Activated naive CD8-positive, alpha-beta T cell treated with anti-CD3 and anti-CD28 coated beads, Interleukin-2, amount 50 U/mL, for 24 hours (primary cell): ENCODE data around the gene NAALADL2.
"Not testable (repeated sequence)": the region's sequence is repeated elsewhere in the genome, so short reads cannot be mapped to it uniquely, and the experiment has no call there.

Experiments used
- ATAC-seq: fragments of 150-1000 bp; cut with Tn5 transposase; one replicate; pipeline ENCODE4 v1.10.0; 2021
- DNase-seq: peaks from one replicate; pipeline ENCODE4 v3.0.0; 2021
- H3K27ac Mint-ChIP-seq: one replicate; pipeline ENCODE4 v1.8.0; 2021; ENCODE audit warnings: mild to moderate bottlenecking, mixed read lengths
- H3K27me3 Mint-ChIP-seq: one replicate; pipeline ENCODE4 v1.8.0; 2021; ENCODE audit warnings: mixed read lengths
- H3K36me3 Mint-ChIP-seq: one replicate; pipeline ENCODE4 v1.8.0; 2021; ENCODE audit warnings: low read depth, mixed read lengths
- H3K4me1 Mint-ChIP-seq: one replicate; pipeline ENCODE4 v1.8.0; 2021; ENCODE audit warnings: mixed read lengths
- H3K4me3 Mint-ChIP-seq: one replicate; pipeline ENCODE4 v1.8.0; 2021; ENCODE audit warnings: mild to moderate bottlenecking, moderate library complexity, mixed read lengths
- H3K9me3 Mint-ChIP-seq: one replicate; pipeline ENCODE4 v1.8.0; 2021; ENCODE audit warnings: mixed read lengths

The NAALADL2 gene

GRCh38 chr3:175445741-175446140 is 586.6 kb downstream of the NAALADL2 start:
- Mint-ChIP-seq H3K4me3 (no peak overlapping the region), H3K27me3 (no peaks in the 10 kb centered on the region), H3K27ac (no peak overlapping the region), H3K9me3 (peaks cover 8% of the 10 kb centered on the region), H3K36me3 (no peaks in the 10 kb centered on the region), H3K4me1 (no peaks in the 10 kb centered on the region)
- ATAC-seq (no peak), DNase-seq (no peak)

GRCh38 chr3:175447521-175447920 is 588.4 kb downstream of the NAALADL2 start:
- Mint-ChIP-seq H3K4me3 (no peak overlapping the region), H3K4me1 (no peaks in the 10 kb centered on the region), H3K27me3 (no peaks in the 10 kb centered on the region), H3K27ac (no peak overlapping the region), H3K9me3 (no peaks in the 10 kb centered on the region), H3K36me3 (no peaks in the 10 kb centered on the region)
- no peak for DNase-seq
- no peak for ATAC-seq

- DNase-seq (no peak), ATAC-seq (no peak)
- Mint-ChIP-seq H3K4me3 (no peak overlapping the region), H3K27me3 (no peaks in the 10 kb centered on the region), H3K9me3 (no peaks in the 10 kb centered on the region), H3K36me3 (no peaks in the 10 kb centered on the region), H3K27ac (no peak overlapping the region), H3K4me1 (no peaks in the 10 kb centered on the region)
These were observed 594.2 kb downstream of the NAALADL2 start for GRCh38 chr3:175453361-175453760.

GRCh38 chr3:175456466-175456865 is 597.3 kb downstream of the NAALADL2 start:
- Mint-ChIP-seq H3K27me3 (no peaks in the 10 kb centered on the region), H3K36me3 (no peaks in the 10 kb centered on the region), H3K4me1 (no peaks in the 10 kb centered on the region), H3K27ac (no peak overlapping the region), H3K9me3 (peaks cover 16% of the 10 kb centered on the region), H3K4me3 (no peak overlapping the region)
- DNase-seq (no peak), ATAC-seq (no peak)

GRCh38 chr3:175457301-175457700 is 598.2 kb downstream of the NAALADL2 start:
- Mint-ChIP-seq H3K27ac (no peak overlapping the region), H3K4me3 (no peak overlapping the region), H3K9me3 (peaks cover 19% of the 10 kb centered on the region), H3K27me3 (no peaks in the 10 kb centered on the region), H3K36me3 (no peaks in the 10 kb centered on the region), H3K4me1 (no peaks in the 10 kb centered on the region)
- DNase-seq (no peak), ATAC-seq (no peak)

GRCh38 chr3:175460849-175461399 is 601.8 kb downstream of the NAALADL2 start:
- H3K27me3 Mint-ChIP-seq, H3K27ac Mint-ChIP-seq, DNase-seq, H3K4me3 Mint-ChIP-seq, ATAC-seq, H3K4me1 Mint-ChIP-seq, H3K36me3 Mint-ChIP-seq: not testable (repeated sequence)
- peaks cover 19% of the 10 kb centered on the region for H3K9me3 Mint-ChIP-seq

GRCh38 chr3:175464362-175464761 is 605.2 kb downstream of the NAALADL2 start:
- DNase-seq (no peak), ATAC-seq (no peak)
- H3K9me3 Mint-ChIP-seq: peaks cover 10% of the 10 kb centered on the region
- no peak overlapping the region for H3K27ac Mint-ChIP-seq
- H3K4me3 Mint-ChIP-seq: no peak overlapping the region
- no peaks in the 10 kb centered on the region for H3K4me1 Mint-ChIP-seq
- no peaks in the 10 kb centered on the region for H3K36me3 Mint-ChIP-seq
- no peaks in the 10 kb centered on the region for H3K27me3 Mint-ChIP-seq

- H3K27ac Mint-ChIP-seq: no peak overlapping the region
- H3K4me3 Mint-ChIP-seq: no peak overlapping the region
- DNase-seq: no peak
- no peaks in the 10 kb centered on the region for H3K4me1 Mint-ChIP-seq
- H3K27me3 Mint-ChIP-seq: no peaks in the 10 kb centered on the region
- H3K36me3 Mint-ChIP-seq: no peaks in the 10 kb centered on the region
- peaks cover 3% of the 10 kb centered on the region for H3K9me3 Mint-ChIP-seq
- ATAC-seq: no peak
These were observed 610.0 kb downstream of the NAALADL2 start for GRCh38 chr3:175469124-175469523.

- no peak overlapping the region for H3K4me3 Mint-ChIP-seq
- ATAC-seq (no peak), DNase-seq (no peak)
- peaks cover 3% of the 10 kb centered on the region for H3K9me3 Mint-ChIP-seq
- no peaks in the 10 kb centered on the region for H3K4me1 Mint-ChIP-seq
- H3K36me3 Mint-ChIP-seq: no peaks in the 10 kb centered on the region
- H3K27ac Mint-ChIP-seq: no peak overlapping the region
- no peaks in the 10 kb centered on the region for H3K27me3 Mint-ChIP-seq
These were observed 616.6 kb downstream of the NAALADL2 start for GRCh38 chr3:175475765-175476164.

GRCh38 chr3:175476489-175476888 is 617.4 kb downstream of the NAALADL2 start:
- DNase-seq: no peak
- Mint-ChIP-seq H3K27ac (no peak overlapping the region), H3K4me3 (no peak overlapping the region), H3K36me3 (no peaks in the 10 kb centered on the region), H3K27me3 (no peaks in the 10 kb centered on the region), H3K4me1 (no peaks in the 10 kb centered on the region), H3K9me3 (peaks cover 3% of the 10 kb centered on the region)
- ATAC-seq: no peak

GRCh38 chr3:175477651-175478224 is 618.6 kb downstream of the NAALADL2 start:
- ATAC-seq (no peak), DNase-seq (no peak)
- H3K9me3 Mint-ChIP-seq: no peaks in the 10 kb centered on the region
- H3K27me3 Mint-ChIP-seq: no peaks in the 10 kb centered on the region
- no peaks in the 10 kb centered on the region for H3K36me3 Mint-ChIP-seq
- H3K4me3 Mint-ChIP-seq: no peak overlapping the region
- H3K27ac Mint-ChIP-seq: no peak overlapping the region
- no peaks in the 10 kb centered on the region for H3K4me1 Mint-ChIP-seq

- H3K27ac Mint-ChIP-seq: no peak overlapping the region
- H3K36me3 Mint-ChIP-seq: no peaks in the 10 kb centered on the region
- no peaks in the 10 kb centered on the region for H3K27me3 Mint-ChIP-seq
These were observed 619.2 kb downstream of the NAALADL2 start for GRCh38 chr3:175478301-175478700.

GRCh38 chr3:175479175-175479574 is 620.0 kb downstream of the NAALADL2 start:
- Mint-ChIP-seq H3K4me1 (no peaks in the 10 kb centered on the region), H3K27me3 (no peaks in the 10 kb centered on the region), H3K36me3 (no peaks in the 10 kb centered on the region), H3K4me3 (no peak overlapping the region), H3K9me3 (no peaks in the 10 kb centered on the region), H3K27ac (no peak overlapping the region)
- ATAC-seq (no peak), DNase-seq (no peak)

More at GRCh38 chr3:175478301-175478700, 619.2 kb downstream of the NAALADL2 start:
- ATAC-seq: no peak
- no peaks in the 10 kb centered on the region for H3K4me1 Mint-ChIP-seq
- DNase-seq: no peak
- no peaks in the 10 kb centered on the region for H3K9me3 Mint-ChIP-seq
- H3K4me3 Mint-ChIP-seq: no peak overlapping the region

GRCh38 chr3:175479800-175480199 is 620.7 kb downstream of the NAALADL2 start:
- no peak for DNase-seq
- Mint-ChIP-seq H3K4me3 (no peak overlapping the region), H3K27ac (no peak overlapping the region), H3K27me3 (no peaks in the 10 kb centered on the region), H3K9me3 (no peaks in the 10 kb centered on the region), H3K36me3 (no peaks in the 10 kb centered on the region), H3K4me1 (no peaks in the 10 kb centered on the region)
- no peak for ATAC-seq

GRCh38 chr3:175484666-175485065 is 625.5 kb downstream of the NAALADL2 start:
- Mint-ChIP-seq H3K27ac (no peak overlapping the region), H3K4me1 (no peaks in the 10 kb centered on the region)

GRCh38 chr3:175485436-175485835 is 626.3 kb downstream of the NAALADL2 start:
- Mint-ChIP-seq H3K27ac (no peak overlapping the region), H3K36me3 (no peaks in the 10 kb centered on the region), H3K9me3 (no peaks in the 10 kb centered on the region), H3K4me1 (no peaks in the 10 kb centered on the region), H3K4me3 (no peak overlapping the region), H3K27me3 (no peaks in the 10 kb centered on the region)
- DNase-seq: no peak
- no peak for ATAC-seq

More at GRCh38 chr3:175484666-175485065, 625.5 kb downstream of the NAALADL2 start:
- Mint-ChIP-seq H3K36me3 (no peaks in the 10 kb centered on the region), H3K9me3 (no peaks in the 10 kb centered on the region), H3K4me3 (no peak overlapping the region), H3K27me3 (no peaks in the 10 kb centered on the region)
- DNase-seq: no peak
- no peak for ATAC-seq
